ENCODE measurements around the gene ZBTB42.
A peak's percentile ranks its signal among the peaks of the same experiment; 100 is the strongest.
"Not testable (repeated sequence)": the region's sequence is repeated elsewhere in the genome, so short reads cannot be mapped to it uniquely, and the experiment has no call there.

ZBTB42 gene

DNA sequence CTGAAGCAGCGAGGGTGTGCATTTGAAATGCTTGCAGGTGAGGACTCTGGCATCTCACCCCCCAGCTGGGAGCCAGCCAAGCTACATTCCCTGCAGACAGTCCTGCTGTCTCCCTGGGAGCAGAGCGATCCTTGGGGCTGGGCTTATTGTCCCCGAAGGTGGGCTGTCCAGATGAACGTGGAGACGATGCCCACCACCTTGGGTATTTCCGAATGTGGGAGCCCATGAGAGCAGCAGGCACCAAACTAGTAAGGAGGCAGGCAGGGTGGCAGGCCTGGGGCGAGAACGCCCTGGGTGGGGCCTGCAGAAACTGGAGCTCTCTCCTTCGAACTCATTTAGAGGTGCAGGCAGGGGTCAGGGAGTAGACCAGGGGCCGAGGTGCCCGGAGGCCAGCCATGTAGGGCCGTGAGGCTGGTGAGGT, 18.5 kb downstream of the ZBTB42 start:
- no peak overlapping the region for H3K4me3 Mint-ChIP-seq
- H3K27ac Mint-ChIP-seq = no peak overlapping the region
- H3K9me3 Mint-ChIP-seq = peaks cover 1% of the 10 kb centered on the region
- H3K27me3 Mint-ChIP-seq = no peaks in the 10 kb centered on the region
- peaks cover 14% of the 10 kb centered on the region for H3K4me1 Mint-ChIP-seq (ENCODE audit: low read depth)
- H3K36me3 Mint-ChIP-seq (ENCODE audit: low read depth) = peaks cover 26% of the 10 kb centered on the region
- no peak for DNase-seq

- H3K4me3 Mint-ChIP-seq = no peak overlapping the region
Measured at GRCh38 chr14:104820669-104821228, 19.8 kb downstream of the ZBTB42 start.

DNA sequence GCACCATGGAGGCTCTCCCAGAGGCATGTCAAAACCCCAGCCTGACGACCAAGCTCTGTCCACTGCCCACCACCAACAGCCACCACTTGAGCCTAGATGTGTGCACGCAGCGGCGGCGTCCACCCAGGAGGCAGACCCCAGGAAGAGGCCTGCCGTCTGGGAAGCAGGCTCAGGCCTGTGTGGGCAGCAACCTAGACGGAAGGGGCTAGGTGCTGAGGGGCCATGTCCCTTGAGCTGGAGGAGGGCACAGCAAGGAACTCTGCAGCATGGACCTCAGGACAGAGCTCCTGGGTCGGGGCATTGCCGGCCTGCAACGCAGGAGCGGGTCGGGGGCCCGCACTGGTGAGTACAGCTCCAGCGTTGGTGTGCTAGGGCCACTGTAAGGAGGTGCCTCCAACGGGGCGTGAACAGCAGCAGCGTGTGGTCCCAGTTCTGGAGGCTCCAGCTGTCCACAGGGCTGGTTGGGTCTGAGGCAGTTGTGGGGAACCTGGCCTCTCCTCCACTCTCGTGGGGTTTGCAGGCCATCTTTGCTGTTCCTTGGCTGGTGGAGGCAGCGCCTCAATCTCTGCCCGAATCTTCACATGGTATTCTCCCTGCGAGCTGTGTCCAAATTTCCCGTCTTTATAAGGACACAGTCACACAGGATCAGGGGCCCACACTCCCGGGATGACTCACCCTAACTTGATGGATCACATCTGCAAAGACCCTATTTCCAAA, 20.5 kb downstream of the ZBTB42 start:
- Mint-ChIP-seq H3K4me3 (no peak overlapping the region), H3K27me3 (peaks cover 11% of the 10 kb centered on the region), H3K9me3 (peaks cover 6% of the 10 kb centered on the region), H3K4me1 (ENCODE audit: low read depth) (peaks cover 20% of the 10 kb centered on the region), H3K36me3 (ENCODE audit: low read depth) (peaks cover 16% of the 10 kb centered on the region), H3K27ac (no peak overlapping the region)
- no peak for DNase-seq

More at GRCh38 chr14:104820669-104821228, 19.8 kb downstream of the ZBTB42 start:
- peaks cover 16% of the 10 kb centered on the region for H3K4me1 Mint-ChIP-seq (ENCODE audit: low read depth)
- peaks cover 18% of the 10 kb centered on the region for H3K36me3 Mint-ChIP-seq (ENCODE audit: low read depth)
- H3K27me3 Mint-ChIP-seq = peaks cover 10% of the 10 kb centered on the region
- no peak overlapping the region for H3K27ac Mint-ChIP-seq
- H3K9me3 Mint-ChIP-seq = peaks cover 6% of the 10 kb centered on the region
- no peak for DNase-seq

- H3K36me3 Mint-ChIP-seq (ENCODE audit: low read depth) = peaks cover 9% of the 10 kb centered on the region
- peaks cover 14% of the 10 kb centered on the region for H3K27me3 Mint-ChIP-seq
- peaks cover 6% of the 10 kb centered on the region for H3K9me3 Mint-ChIP-seq
- H3K27ac Mint-ChIP-seq = no peak overlapping the region
- DNase-seq = no peak
- no peak overlapping the region for H3K4me3 Mint-ChIP-seq
- H3K4me1 Mint-ChIP-seq (ENCODE audit: low read depth) = peaks cover 20% of the 10 kb centered on the region
Measured at GRCh38 chr14:104821971-104822608, 21.2 kb downstream of the ZBTB42 start.

DNA sequence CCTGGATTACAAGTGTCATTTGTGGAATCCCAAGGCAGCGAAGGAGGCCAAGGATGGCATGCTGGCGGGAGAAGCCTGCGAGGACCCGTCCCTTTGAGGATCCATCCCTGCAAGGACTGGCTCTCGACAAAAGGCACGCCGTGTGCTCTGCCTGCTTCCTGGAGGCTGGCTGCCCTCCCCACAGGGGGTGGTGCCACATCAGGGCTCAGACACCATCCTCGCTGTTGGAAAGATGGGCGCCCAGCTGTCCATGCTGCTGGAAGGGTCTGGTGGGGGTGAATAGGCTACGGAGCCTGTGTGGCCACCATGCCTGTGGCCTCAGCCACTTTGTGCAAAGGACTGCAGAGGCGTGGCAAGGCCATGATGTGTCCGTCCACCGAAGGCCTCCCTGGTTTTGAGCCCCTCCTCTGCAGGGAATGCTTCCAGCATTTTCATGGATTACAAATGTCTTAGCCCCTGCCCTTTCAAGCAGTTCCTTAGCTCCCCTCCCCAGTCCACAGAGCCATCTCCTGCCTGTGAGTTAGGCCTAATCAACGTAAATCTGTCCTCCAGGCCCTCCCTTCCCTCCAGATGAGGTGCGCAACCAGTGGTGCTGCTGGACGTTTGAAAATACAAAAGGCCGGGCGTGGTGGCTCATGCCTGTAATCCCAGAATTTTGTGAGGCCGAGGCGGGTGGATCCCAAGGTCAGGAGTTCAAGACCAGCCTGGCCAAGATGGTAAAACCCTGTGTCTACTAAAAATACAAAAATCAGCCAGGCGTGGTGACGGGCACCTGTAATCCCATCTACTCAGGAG, 22.1 kb downstream of the ZBTB42 start:
- H3K27ac Mint-ChIP-seq = no peak overlapping the region
- H3K9me3 Mint-ChIP-seq = peaks cover 6% of the 10 kb centered on the region
- H3K4me1 Mint-ChIP-seq (ENCODE audit: low read depth) = peaks cover 22% of the 10 kb centered on the region
- no peak for DNase-seq
- H3K4me3 Mint-ChIP-seq = no peak overlapping the region
- peaks cover 6% of the 10 kb centered on the region for H3K36me3 Mint-ChIP-seq (ENCODE audit: low read depth)
- H3K27me3 Mint-ChIP-seq = peaks cover 23% of the 10 kb centered on the region

DNA sequence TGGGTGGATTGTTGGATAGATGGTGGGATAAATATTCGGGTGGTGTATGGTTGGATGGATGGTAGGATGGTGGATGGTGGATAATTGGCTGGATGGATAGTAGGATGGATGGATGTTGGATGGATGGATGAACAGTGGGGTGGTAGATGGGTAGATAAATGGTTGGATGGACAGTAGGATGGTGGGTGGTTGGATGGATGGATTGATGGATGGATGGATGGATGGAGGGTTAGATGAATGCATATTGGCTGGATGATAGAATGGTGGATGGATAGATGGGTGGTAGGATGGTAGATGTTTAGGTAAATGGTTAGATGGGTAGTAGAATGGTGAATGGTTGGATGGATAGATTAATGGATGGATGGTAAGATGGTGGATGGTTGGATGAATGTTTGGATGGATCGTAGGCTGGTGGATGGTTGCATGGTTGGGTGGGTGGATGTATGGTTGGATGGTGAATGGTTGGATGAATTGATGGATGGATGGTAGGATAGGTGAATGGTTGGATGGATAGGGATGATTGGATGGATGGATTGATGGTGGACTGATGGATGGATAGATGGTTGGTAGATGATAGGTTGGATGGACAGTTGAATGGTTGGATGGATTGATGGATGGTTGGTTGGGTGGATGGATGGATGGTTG, 23.6 kb downstream of the ZBTB42 start:
- Mint-ChIP-seq H3K9me3 (peaks cover 6% of the 10 kb centered on the region), H3K27ac (no peak overlapping the region)

GRCh38 chr14:104826189-104826860, 25.4 kb downstream of the ZBTB42 start:
- peaks cover 6% of the 10 kb centered on the region for H3K9me3 Mint-ChIP-seq
- no peaks in the 10 kb centered on the region for H3K36me3 Mint-ChIP-seq (ENCODE audit: low read depth)
- H3K27ac Mint-ChIP-seq = no peak overlapping the region
- H3K4me3 Mint-ChIP-seq = peak overlapping the region; percentile 77
- peaks cover 19% of the 10 kb centered on the region for H3K4me1 Mint-ChIP-seq (ENCODE audit: low read depth)
- H3K27me3 Mint-ChIP-seq = peaks cover 23% of the 10 kb centered on the region
- DNase-seq = peak; percentile 97

More for the DNA sequence above, 23.6 kb downstream of the ZBTB42 start:
- Mint-ChIP-seq H3K4me3 (no peak overlapping the region), H3K36me3 (ENCODE audit: low read depth) (no peaks in the 10 kb centered on the region), H3K4me1 (ENCODE audit: low read depth) (peaks cover 19% of the 10 kb centered on the region), H3K27me3 (peaks cover 23% of the 10 kb centered on the region)
- no peak for DNase-seq

DNA sequence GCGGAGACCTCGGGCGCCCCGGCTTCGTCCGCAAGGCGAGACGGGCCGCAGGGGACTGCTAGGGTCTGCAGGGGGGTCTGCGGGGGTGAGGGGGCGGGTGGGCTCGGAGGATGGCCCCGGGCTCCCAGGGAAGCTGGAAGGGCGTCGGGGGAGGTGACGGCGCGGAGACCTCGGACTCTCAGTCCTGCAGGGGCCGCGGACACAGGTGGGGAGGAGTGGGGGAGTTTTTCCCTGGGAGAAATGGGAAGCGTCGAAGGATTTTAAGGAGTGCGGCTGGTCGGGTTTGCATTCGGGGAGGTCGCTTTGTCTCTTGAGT, 25.9 kb downstream of the ZBTB42 start:
- H3K27me3 Mint-ChIP-seq = peaks cover 23% of the 10 kb centered on the region
- peaks cover 6% of the 10 kb centered on the region for H3K9me3 Mint-ChIP-seq
- peak overlapping the region; percentile 71 for H3K4me3 Mint-ChIP-seq
- peaks cover 19% of the 10 kb centered on the region for H3K4me1 Mint-ChIP-seq (ENCODE audit: low read depth)
- no peaks in the 10 kb centered on the region for H3K36me3 Mint-ChIP-seq (ENCODE audit: low read depth)
- H3K27ac Mint-ChIP-seq = no peak overlapping the region
- no peak for DNase-seq

GRCh38 chr14:104827177-104828055, 26.5 kb downstream of the ZBTB42 start:
- DNase-seq = peak; percentile 73
- Mint-ChIP-seq H3K36me3 (ENCODE audit: low read depth) (no peaks in the 10 kb centered on the region), H3K27me3 (peaks cover 23% of the 10 kb centered on the region), H3K4me3 (peak overlapping the region; percentile 71), H3K4me1 (ENCODE audit: low read depth) (peaks cover 19% of the 10 kb centered on the region), H3K9me3 (peaks cover 6% of the 10 kb centered on the region), H3K27ac (no peak overlapping the region)

GRCh38 chr14:104830781-104831180, 29.9 kb downstream of the ZBTB42 start:
- no peaks in the 10 kb centered on the region for H3K36me3 Mint-ChIP-seq (ENCODE audit: low read depth)
- H3K27me3 Mint-ChIP-seq = peaks cover 12% of the 10 kb centered on the region
- H3K27ac Mint-ChIP-seq = no peak overlapping the region
- H3K4me3 Mint-ChIP-seq = no peak overlapping the region
- no peaks in the 10 kb centered on the region for H3K9me3 Mint-ChIP-seq
- no peak for DNase-seq
- peaks cover 14% of the 10 kb centered on the region for H3K4me1 Mint-ChIP-seq (ENCODE audit: low read depth)

DNA sequence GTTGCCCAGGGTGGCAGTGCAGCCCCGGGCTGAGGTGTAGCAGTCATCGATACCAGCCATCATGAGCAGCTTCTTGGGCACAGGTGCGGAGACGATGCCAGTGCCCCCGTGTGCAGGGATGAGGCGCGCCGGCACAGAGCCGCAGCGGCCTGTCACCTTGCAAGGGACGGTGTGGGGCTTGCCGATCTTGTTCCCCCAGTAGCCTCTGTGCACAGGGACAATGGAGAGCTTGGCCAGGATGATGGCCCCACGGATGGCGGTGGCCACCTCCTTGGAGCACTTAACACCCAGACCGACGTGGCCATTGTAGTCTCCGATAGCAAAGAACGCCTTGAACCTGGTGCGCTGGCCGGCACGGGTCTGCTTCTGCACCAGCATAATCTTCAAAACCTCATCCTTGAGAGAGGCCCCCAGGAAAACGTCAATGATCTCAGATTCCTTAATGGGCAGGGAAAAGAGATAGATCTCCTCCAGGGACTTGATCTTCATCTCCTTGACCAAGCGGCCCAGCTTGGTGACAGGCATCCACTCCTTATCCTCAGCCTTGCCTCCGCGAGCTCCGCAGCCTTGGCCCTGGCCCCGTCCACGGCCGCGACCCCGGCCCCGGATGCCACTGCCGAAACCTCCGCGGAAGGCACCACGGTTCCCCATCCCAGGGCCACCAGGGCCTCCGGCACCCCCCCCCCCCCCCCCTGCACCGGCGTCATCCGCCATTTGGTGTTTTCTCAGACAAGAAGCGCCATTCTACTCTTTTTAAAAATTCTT, 35.5 kb downstream of the ZBTB42 start:
- H3K36me3 Mint-ChIP-seq (ENCODE audit: low read depth); H3K9me3 Mint-ChIP-seq; H3K27me3 Mint-ChIP-seq; DNase-seq; H3K27ac Mint-ChIP-seq; H3K4me1 Mint-ChIP-seq (ENCODE audit: low read depth); H3K4me3 Mint-ChIP-seq: not testable (repeated sequence)

DNA sequence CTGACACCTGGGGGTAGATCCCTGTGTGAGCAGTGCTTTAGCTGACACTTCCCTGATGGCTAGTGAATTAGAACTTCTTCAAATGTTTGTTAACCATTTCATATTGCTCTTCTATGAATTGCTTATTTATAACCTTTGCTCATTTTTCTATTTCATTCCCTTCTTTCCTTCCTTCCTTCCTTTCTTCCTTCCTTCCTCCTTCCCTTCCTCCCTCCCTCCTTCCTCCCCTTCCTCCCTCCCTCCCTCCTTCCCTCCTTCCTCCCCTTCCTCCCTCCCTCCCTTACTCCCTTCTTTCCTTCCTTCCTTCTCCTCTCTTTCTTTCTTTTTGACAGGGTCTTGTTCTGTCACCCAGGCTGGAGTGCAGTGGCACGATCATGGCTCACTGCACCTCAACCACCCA, 40.8 kb downstream of the ZBTB42 start:
- Mint-ChIP-seq H3K4me1 (ENCODE audit: low read depth) (peaks cover 6% of the 10 kb centered on the region), H3K36me3 (ENCODE audit: low read depth) (no peaks in the 10 kb centered on the region), H3K9me3 (no peaks in the 10 kb centered on the region), H3K27ac (no peak overlapping the region), H3K4me3 (no peak overlapping the region), H3K27me3 (peaks cover 54% of the 10 kb centered on the region)
- DNase-seq = no peak

- H3K27ac Mint-ChIP-seq = no peak overlapping the region
- H3K4me1 Mint-ChIP-seq (ENCODE audit: low read depth) = peaks cover 6% of the 10 kb centered on the region
Measured at GRCh38 chr14:104843006-104843405, 42.1 kb downstream of the ZBTB42 start.

More at GRCh38 chr14:104843006-104843405, 42.1 kb downstream of the ZBTB42 start:
- Mint-ChIP-seq H3K27me3 (peaks cover 60% of the 10 kb centered on the region), H3K9me3 (no peaks in the 10 kb centered on the region), H3K36me3 (ENCODE audit: low read depth) (no peaks in the 10 kb centered on the region), H3K4me3 (no peak overlapping the region)
- no peak for DNase-seq
